ENCODE results near the gene FBXO8.

Gene FBXO8

GRCh38 chr4:174241162-174241561 lies 42.3 kb downstream of the FBXO8 start:
- DNase-seq = no peak

- no peak for DNase-seq
These were observed 47.1 kb downstream of the FBXO8 start for GRCh38 chr4:174236359-174236758.

GRCh38 chr4:174230680-174231079 lies 52.8 kb downstream of the FBXO8 start:
- DNase-seq = no peak

- no peak for DNase-seq
These were observed 53.3 kb downstream of the FBXO8 start for GRCh38 chr4:174230148-174230547.

GRCh38 chr4:174228988-174229387 lies 54.5 kb downstream of the FBXO8 start:
- DNase-seq = no peak

GRCh38 chr4:174225349-174226049 lies 58.0 kb downstream of the FBXO8 start:
- no peak for DNase-seq

- no peak for DNase-seq
These were observed 58.9 kb downstream of the FBXO8 start for GRCh38 chr4:174224550-174224949.

- no peak for DNase-seq
These were observed 61.1 kb downstream of the FBXO8 start for GRCh38 chr4:174222266-174222872.

GRCh38 chr4:174218127-174218790 lies 65.2 kb downstream of the FBXO8 start:
- DNase-seq = no peak

- DNase-seq = no peak
These were observed 66.0 kb downstream of the FBXO8 start for GRCh38 chr4:174217273-174218126.

- no peak for DNase-seq
These were observed 66.6 kb downstream of the FBXO8 start for GRCh38 chr4:174216799-174217272.

- no peak for DNase-seq
These were observed 67.3 kb downstream of the FBXO8 start for GRCh38 chr4:174215961-174216680.

GRCh38 chr4:174215057-174215456 lies 68.4 kb downstream of the FBXO8 start:
- DNase-seq = no peak

- no peak for DNase-seq
These were observed 69.2 kb downstream of the FBXO8 start for GRCh38 chr4:174214101-174214878.

GRCh38 chr4:174213731-174214100 lies 69.8 kb downstream of the FBXO8 start:
- no peak for DNase-seq

GRCh38 chr4:174212061-174212460 lies 71.4 kb downstream of the FBXO8 start:
- DNase-seq = no peak

GRCh38 chr4:174211622-174212044 lies 71.8 kb downstream of the FBXO8 start:
- DNase-seq = no peak

- no peak for DNase-seq
These were observed 72.4 kb downstream of the FBXO8 start for GRCh38 chr4:174210952-174211490.

GRCh38 chr4:174210354-174210753 lies 73.1 kb downstream of the FBXO8 start:
- DNase-seq = no peak

GRCh38 chr4:174209341-174209740 lies 74.1 kb downstream of the FBXO8 start:
- no peak for DNase-seq

- no peak for DNase-seq
These were observed 76.1 kb downstream of the FBXO8 start for GRCh38 chr4:174207367-174207766.
